Measurements from ENCODE around the gene HDLBP.

HDLBP gene

DNA sequence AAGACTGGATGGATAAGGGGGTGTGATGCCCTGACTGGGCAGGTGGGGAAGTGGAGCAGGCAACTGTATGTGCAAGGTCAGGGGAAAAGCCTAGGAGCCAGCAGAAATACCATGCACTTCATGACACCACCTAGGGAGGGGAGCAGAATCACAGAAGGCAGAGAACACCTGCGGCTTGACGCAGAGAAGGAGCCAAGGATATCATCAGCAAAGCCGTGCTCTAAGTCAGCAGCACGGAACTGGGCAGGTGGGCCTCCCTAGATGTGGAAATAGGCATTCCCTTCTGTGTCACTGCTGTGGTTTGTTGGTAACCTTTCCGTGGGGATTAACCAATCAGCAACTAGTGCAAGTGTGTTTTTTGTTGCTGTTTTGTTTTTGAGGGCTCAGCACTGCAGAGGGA lies 41.3 kb downstream of the HDLBP start:
- no peak for DNase-seq

DNA sequence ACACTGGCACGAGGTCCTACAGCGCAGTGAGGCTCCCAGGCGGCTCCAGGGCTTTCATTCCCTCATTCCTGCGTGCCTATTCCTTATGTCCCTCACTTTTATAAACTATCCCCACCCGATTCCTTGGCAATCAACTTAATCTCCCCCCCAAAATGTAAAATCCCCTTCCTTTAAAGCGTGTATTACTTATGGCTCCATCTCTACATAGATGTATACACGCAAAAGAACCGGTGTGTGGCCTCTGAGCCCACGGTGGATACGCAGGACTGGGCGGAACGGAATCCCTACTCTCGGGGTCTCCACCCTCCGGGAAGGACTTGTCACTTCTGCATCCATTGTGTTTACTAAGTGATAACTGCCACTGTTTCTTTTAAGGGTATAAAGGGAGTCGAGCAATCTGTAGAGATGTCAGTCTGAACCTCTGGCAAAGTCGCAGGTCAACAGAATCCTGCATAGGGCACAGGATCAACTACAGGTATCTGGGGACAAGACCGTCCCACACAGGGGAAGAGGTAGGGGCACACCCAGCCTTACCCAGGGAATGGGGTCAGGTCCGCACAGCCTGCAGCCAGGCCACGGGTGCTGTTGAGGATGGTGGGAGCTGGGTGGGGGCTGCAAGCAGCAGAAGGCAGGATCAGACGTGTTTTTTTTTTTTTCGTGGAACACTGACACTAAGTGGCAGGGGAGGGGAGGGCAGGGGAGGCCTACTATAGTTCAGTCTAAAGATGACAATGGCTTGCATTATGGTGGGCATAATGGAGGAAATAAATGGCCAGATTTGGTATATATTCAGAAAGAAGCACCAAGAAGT lies 42.1 kb downstream of the HDLBP start:
- no peak for DNase-seq

DNA sequence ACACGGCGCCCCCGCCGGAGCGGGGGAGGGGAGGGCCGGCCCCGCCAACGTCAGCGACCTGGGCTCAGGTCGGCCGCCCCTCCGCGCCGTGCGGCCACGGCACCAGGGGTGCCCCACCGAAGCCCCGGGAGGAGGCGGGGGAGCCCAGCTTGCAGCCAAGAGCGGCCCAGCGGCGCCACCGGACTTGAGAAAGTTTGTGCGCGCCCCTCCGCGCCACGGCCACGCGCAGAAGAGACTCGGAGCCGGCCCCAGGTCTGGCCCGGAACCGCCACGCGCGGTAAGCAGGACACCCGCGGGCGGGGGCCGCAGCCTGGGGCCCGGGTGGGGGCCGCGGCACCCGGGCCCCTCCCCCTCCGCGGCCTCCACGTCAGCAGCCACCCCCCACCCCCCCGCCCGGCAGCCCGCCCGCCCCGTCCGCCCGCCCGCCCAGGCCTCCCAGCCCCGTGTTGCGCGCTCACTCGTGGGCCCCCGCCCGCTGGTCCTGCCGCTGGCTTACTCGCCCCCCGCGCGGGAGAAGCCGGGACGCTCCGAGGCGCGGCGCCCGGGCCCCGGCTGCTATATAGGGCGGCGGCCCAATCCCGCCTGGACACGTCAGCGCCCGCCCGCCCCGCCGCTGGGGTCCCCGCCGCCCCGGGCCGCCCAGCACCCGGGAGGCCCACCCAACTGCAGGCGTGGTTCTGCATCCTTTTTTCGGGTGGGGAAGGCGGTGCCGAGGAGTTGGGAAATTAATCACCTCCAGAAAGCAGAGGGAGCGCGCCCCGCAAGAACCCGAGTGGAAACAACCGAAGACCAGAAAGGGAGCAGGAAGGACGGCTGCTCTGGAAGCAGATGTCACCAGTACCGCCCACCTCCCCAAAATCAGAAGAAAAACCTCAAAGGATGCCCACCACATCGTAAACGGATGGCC lies 42.9 kb downstream of the HDLBP start:
- no peak for DNase-seq

DNA sequence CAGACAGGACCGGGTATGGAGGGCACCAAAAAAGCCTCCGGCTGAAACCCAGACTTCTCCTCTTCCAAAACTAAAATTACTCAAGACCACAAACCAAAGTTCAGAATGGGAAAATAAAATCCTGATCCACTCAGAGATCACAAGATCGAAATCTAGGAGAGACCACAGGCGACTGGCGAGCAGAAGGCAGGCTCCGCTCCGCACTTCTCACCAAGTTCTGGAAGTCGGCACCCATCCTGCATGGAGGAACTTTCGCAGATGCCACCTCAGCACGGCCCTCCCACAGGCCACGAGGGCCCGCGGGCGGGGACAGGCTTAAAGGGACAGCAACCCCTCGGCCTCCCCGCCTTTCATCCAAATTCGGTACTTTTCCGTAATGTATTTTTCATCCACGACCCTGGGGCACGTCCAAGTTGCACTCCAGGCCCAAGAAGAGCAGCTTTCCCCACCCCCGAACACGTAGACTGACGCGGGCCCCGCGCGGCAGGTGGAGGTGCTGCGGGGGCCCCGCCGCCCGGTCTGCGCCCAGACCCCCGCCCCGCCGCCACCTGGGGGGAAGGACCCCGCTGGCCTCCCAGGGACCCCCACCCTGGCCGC lies 43.7 kb downstream of the HDLBP start:
- DNase-seq, result no peak

DNA sequence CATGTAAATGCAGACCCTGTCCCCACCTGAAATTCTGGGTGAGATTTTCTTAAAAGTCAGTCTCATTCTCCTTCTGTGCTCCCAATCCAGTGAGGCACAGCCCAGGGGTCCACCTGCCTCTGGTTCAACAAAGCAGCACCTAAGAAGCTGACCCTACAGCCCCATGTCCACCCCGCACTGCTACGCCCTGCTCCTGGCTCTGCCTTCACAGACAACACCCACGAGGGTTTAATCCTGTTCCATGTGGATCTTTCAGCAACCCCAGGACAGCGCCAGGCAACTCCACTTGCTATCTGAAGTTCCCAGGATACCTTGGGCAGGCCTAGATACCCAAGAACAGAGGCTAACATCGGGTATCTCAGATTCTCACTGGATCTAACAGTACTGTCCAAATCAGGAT lies 44.9 kb downstream of the HDLBP start:
- DNase-seq, result no peak

DNA sequence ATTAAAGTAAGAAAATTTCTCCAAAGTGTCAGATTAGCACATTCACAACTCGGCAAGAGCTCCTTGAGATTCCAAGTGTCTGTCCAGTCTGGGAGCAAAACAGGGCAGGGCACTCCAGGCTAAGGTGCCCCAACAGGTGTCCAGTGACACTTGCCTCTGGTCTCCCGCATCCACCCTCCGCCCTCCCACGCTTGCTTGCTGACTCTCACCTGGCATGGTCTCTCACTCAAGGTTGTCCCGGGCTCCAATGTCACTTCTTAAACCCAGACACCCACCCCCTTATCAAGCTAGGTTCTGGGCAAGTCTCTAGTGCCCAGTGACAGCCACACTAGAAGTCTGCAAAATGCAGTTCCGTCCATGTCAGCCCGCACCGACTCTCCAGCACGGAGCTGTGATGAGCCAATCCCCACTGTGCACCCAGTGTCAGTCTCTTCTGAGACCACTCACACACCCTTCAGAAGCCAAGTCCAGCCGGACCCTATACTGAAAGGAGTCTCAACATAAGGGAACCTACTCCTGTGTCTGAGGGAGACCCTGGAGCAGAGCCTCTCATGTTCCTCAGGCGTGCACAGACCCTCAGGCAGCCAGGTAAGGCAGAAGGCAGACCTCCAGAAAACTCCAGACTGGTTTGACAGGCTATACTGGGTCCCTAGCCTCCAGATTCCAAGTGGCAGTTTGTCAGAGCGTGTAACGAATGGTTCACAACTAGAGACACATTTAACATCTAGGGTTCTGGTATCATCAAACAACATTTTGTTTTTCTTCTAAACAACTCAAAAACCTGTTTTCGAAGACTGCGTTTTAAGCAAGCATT lies 45.6 kb downstream of the HDLBP start:
- DNase-seq, result no peak

DNA sequence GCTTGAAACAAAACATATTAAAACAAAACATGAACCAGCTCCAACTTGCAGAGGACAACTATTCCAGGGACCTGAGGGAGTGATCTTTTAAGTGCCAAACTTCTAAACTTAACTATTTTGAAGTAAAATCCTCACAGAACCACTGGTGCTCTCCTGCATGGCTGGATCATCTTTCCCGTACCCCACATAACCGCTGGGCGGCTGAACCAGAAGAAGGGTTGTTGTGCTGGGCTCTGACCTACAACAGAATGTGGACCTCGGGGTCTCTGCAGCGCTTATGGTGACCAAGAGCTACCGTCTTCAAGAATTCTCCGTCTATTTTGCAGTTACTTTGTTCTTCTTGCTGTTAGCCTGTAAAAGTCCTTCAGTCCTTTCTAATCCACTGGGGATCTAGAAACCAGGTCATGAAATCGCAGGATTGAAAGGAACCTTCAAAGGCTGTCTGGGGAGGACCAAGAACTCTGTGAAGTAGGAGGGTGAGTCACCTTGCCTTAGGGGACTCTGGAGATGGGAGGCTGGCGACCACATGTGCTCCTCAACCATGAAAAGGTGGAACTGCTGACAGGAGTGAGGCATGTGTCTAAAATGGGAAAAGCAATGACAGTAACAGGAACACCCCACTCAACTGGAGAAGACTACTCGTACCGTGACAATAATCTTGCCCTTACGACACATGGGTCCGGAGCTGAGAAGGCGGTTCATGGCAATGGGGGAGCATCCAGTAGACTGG lies 46.6 kb downstream of the HDLBP start:
- DNase-seq, result no peak

DNA sequence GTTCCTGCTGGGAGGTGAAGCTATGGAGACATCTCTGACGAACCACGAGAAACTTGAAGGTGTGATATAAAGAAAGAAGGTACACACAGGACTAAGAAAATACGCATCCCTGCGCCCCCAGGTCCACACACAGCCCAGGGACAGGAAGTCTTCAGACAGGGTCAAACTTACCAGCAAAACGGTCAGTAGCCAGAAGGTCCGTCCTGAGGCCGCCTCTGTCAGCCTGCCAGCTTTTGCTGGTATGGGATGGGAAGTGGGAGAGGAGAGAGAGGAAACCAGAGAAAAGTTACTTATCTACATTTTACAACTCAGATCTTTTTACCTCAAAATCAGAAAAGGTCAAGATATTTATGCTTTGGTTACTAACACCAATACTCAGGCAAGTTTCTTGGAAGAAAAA lies 47.2 kb downstream of the HDLBP start:
- no peak for DNase-seq

DNA sequence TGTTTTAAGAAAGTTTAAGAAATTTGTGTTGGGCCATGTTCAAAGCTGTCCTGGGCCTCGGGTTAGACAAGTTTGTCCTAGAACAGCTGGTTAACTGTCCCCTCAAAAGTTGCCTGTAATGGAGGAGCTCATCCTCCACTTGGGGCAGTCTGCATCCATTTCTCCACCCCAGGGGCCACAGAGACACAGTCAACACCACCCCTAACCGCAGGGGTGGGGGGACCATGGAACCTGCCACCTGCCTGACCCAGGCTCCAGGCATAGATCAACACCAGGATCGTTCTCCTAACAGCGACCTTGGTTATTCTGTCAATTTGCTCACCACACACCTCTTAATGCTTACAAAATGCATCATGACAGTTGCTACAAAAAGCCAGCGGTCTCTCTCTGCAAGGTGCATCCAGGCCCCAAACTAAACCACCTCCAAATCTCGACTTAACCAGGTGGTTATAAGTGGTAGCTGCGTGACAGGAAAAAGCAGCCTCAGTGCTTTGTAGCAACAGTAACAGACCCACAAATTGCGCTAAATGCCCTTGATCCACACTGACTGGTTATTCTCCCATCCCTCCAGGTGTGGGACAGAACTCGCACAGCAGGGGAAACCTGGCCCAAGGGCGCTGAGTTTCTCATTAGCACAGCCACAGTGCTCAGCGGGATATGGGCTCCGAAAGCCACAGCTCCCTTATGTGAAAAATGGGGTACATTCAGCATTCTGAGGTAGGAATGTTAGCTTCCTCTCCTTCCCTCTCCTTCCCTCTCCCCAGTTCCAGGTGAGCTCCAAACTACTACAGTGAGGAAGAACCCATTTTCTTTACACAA lies 48.0 kb downstream of the HDLBP start:
- no peak for DNase-seq

DNA sequence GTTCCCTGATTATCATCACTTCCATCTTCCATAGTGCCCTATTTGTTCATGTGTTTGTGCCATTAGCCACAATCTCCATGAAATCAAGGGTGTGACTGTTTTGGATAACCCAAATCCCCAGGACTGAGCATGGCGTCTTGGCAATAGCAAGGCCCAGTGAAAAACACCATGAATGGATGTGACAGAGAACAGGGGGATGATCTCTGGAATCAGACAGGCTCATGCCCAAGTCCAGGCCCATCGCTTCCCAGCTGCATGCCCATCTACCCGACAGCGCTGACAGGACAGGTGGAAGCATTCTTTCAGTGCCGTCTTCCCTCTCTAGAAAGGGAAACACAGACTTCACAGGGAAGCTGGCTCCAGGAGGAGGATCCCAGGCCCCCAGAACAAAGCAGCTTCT lies 50.0 kb downstream of the HDLBP start:
- DNase-seq, result no peak

DNA sequence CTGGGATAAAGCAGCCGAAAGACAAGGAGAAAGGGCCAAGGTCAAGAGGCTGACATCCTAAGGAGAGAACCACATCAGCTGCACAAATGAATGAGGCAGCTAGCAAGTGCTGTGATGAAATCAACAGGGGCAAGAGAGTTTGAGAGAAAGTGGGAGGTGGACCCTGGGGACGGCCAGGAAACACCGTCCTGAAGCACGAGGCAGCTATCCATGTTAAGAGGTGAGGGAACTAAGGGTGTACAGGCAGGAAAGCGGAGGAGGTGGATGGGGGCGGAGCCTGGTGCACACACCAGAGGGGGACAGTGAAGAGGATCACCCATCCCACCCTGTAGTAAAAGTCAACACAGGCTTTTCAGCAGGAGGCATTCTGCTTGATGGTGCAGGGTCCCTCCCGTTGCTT lies 52.4 kb downstream of the HDLBP start:
- DNase-seq, result no peak

DNA sequence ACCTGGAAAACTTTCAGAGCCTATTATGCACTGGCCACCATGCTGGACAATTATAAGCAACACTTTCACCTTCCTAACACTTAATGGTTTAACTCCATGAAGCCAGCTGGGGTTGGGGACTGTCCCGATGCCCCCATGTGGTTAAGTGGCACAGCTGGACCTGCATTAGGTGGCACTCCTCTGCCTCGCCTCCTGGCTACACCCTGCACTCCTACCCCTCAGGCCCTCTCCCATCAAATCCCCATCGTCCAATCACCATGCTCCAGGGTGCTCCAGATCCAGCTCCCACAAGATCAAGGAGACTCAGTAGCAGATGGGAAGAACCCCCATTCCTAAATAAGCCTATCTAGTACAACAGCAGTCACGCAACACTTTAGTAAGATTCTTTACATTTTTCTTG lies 53.8 kb downstream of the HDLBP start:
- DNase-seq, result no peak

DNA sequence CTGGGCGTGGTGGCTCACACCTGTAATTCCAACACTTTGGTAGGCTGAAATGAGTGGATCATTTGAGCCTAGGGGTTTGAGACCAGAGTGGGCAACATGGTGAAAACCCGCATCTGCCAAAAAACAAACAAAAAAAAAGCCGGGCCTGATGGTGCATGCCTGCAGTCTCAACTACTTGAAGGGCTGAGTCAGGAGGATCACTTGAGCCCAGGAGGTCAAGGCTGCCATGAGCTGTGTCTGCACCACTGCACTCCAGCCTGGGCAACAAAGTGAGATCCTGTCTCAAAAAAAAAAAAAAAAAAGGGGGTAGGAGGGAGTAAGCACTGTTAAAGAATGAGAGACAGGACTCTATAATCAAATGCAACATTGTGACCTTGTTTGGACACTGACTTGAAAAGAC lies 54.6 kb downstream of the HDLBP start:
- no peak for DNase-seq

DNA sequence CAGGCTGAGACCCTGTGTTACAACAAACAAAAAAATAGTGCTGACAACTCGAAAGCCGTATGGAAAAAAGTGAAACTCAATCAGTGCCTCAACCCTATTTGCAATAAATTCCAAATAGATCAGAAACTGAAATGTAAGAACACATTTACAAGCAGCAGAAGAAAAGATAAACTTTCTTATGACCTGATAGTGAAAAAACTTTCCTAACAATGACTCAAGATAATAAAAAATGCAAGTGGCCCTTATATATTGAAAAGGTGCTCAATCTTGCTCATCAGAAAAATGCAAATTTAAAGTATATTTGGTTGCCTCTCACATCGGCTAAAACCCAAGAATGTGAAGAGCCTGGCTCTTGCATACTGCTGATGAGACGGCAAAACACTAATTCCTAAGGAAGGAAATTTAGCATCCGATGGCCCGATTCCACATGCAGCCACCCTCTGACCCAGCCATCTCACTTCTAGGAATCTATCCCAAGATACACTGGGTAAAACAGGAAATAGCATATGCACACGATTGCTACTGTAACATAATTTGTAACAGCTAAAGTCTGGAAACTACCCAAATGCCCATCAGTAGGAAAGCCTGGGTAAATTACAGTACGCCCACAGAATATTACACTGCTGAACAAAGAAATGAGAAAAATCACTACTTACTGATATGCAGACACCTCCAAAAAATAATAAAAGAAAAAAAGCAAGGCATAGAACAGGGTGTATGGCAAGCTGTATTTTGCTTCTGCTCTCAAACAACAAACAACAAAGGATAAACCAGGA lies 56.8 kb downstream of the HDLBP start:
- DNase-seq, result no peak

DNA sequence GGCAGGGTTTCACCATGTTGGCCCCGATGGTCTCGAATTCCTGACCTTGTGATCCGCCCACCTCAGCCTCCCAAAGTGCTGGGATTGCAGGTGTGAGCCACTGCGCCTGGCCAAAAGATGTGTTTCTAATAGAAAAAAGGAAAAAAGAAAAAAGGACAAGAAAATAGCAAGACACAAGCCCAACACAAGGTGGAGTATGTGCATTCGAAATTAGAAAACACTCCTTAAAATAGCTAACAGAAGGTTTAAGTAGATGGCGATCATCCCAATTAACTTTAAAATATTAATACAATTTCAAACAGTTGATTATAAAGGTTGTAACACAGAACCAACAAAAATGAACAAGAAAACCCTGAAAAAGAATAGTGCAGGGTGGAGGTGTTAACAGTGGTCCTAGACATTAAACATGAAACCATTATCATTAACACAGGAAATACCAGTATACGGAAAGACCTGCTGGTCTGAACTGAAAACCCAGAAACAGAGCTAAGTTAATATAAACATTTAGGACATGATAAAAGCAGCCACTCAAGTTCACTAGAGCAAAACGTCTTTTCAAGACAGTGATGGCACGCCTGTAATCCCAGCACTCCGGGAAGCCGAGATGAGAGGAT lies 57.9 kb downstream of the HDLBP start:
- DNase-seq, result no peak

DNA sequence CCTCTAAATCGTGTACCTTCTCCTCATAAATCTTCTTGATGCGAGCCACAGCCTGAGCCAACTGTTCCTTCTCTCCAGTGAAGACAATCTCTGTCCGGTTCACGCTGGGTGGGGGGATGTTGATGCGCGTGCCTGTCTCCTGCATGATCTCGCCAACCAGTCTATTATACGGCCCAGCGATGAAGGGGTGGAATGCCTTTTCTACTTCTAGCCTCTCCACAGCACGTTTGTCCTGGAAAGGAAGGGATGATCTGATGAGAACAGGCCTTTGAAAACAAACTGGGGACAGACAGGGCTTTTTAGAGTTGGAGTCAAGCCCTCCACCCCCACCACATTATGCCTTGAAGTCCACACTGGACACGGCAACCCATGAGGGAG lies 59.3 kb downstream of the HDLBP start:
- DNase-seq, result no peak

DNA sequence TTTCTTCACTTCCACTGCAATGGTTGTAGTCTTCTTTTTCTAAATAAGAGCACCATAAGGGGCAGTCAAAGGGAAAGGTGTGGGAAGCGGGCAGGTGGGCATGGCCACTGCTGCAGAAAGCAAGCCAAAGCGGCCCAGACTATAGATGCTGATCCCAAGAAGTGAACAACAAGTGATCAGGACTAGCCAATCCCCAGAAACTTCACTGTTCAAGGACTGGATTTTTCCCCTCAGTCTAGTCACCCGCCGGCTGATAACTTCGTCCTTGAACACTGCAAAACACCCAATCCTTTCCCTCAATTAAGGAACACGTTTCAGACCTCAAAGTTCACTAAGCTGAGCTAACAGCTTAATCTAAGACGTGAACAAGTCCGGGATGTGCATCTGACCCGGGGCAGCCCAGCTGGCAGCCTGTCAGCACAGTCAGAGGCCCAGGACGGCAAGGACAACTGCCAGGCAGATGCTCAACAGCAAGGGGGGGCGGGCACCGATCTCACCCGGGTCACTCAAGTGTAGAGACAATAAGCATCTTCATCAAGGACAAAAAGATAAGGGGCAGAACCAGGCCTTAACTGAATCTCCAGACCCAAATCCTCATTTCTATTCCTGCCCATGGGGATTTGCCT lies 59.8 kb downstream of the HDLBP start:
- no peak for DNase-seq

DNA sequence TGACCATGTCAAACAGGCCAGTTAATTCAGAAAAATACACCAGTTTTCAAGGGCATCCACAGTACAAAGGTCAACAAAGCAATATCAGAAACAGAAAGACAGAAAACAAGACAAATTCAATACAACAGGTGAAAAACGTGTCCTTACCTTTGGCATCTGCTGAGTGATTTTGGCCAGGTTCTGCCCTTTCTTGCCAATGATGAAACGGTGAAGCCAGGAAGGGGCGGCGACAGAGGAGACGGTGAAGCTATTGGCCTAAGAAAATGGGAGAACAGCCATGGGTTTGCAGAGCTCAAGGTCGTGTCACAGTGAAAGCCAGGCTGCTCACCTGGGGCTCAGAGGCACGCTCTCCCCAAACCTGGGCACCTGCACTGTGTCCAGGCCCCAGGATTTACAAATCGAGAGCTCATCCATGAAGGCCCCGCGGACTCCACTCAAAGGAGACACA lies 60.5 kb downstream of the HDLBP start:
- no peak for DNase-seq

DNA sequence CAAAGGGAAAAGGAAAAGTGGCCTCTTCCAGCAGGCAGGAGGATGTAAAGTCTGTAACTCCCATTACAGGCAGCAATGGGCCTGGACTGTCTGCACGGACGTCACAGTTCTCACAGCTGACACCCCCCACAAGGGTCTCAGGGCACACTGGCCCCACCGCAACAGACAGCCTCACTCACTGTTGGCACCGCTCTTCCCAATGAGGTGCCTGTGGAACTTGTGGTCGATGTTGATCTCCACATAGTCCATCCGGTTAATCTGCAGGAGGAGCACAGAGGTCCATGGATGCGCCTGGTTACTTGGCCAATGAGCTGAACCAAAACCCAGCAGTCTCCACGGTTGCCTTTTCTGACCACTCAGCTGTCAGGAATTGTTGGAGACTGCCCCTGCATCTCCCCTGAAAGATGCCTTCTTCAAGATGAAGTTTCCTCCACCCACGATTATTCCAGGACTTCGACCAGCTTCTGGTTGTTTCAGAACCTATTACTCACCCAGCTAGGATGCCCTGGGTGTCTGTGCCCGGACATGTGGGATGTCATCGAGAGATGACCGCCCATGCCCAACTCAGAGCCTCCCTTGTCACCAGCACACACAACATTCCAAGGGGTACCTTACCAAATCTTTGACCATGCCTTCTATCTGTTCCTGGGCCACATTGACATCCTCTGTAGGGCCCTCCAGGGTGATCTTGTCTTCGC lies 62.5 kb downstream of the HDLBP start:
- DNase-seq, result no peak

Data from SIG-M5 (cell line).